Trophoblast cell (in vitro differentiated cells and primary cell): ENCODE measurements around the gene SPOCK1.

ENCODE experiments used
- DNase-seq, 2 donors: peaks; one replicate each; pipeline ENCODE4 v3.0.0-alpha.2; 2016
- H2AFZ ChIP-seq: 2 replicates; pipeline ENCODE4 v1.6.1; 2013; ENCODE audit warnings: low read length, moderate library complexity, mild to moderate bottlenecking; ENCODE audit not compliant: insufficient read depth, poor library complexity
- H2AK5ac ChIP-seq: 2 replicates; pipeline ENCODE4 v1.6.1; 2013; ENCODE audit warnings: mild to moderate bottlenecking, low read length
- H2BK120ac ChIP-seq: 2 replicates; pipeline ENCODE4 v1.6.1; 2013; ENCODE audit warnings: low read length, mild to moderate bottlenecking, moderate library complexity; ENCODE audit not compliant: insufficient read depth, poor library complexity
- H2BK12ac ChIP-seq: 2 replicates; pipeline ENCODE4 v1.6.1; 2013; ENCODE audit warnings: mild to moderate bottlenecking, low read length, moderate library complexity
- H2BK5ac ChIP-seq: 2 replicates; pipeline ENCODE4 v1.6.1; 2013; ENCODE audit warnings: low read length, low read depth, moderate library complexity, mild to moderate bottlenecking; ENCODE audit not compliant: poor library complexity
- H3K14ac ChIP-seq: 2 replicates; pipeline ENCODE4 v1.6.1; 2013; ENCODE audit warnings: mild to moderate bottlenecking, low read length
- H3K18ac ChIP-seq: 2 replicates; pipeline ENCODE4 v1.6.1; 2013; ENCODE audit warnings: mild to moderate bottlenecking, low read length
- H3K23ac ChIP-seq: 2 replicates; pipeline ENCODE4 v1.6.1; 2013; ENCODE audit warnings: low read length
- H3K27ac ChIP-seq: 2 replicates; pipeline ENCODE4 v1.5.1; 2013; ENCODE audit warnings: low read depth, mild to moderate bottlenecking, inconsistent platforms, low read length, moderate library complexity
- H3K27me3 ChIP-seq: 2 replicates; pipeline ENCODE4 v1.6.1; 2013; ENCODE audit warnings: inconsistent platforms, mild to moderate bottlenecking, low read length, moderate library complexity; ENCODE audit not compliant: insufficient read depth
- H3K36me3 ChIP-seq, 2 experiments: 1 replicate in 1 of 2; 2 replicates in 1 of 2; pipeline ENCODE4 v1.6.1; 2013; ENCODE audit warnings: low read length in 2 of 2, mild to moderate bottlenecking in 2 of 2, moderate library complexity in 1 of 2; ENCODE audit not compliant: insufficient read depth in 2 of 2, control insufficient read depth in 1 of 2
- H3K4ac ChIP-seq: 2 replicates; pipeline ENCODE4 v1.6.1; 2013; ENCODE audit warnings: low read depth, mild to moderate bottlenecking, low read length, moderate library complexity
- H3K4me1 ChIP-seq, 2 experiments: 1 replicate in 1 of 2; 2 replicates in 1 of 2; pipeline ENCODE4 v1.6.1; 2013; ENCODE audit warnings: low read length in 2 of 2, mild to moderate bottlenecking in 2 of 2, moderate library complexity in 1 of 2; ENCODE audit not compliant: insufficient read depth in 2 of 2, control insufficient read depth in 1 of 2
- H3K4me2 ChIP-seq: 2 replicates; pipeline ENCODE4 v1.6.1; 2013; ENCODE audit warnings: inconsistent platforms, mild to moderate bottlenecking, low read length, moderate library complexity
- H3K4me3 ChIP-seq: 2 replicates; pipeline ENCODE4 v1.5.1; 2013; ENCODE audit warnings: mild to moderate bottlenecking, low read depth, low read length, inconsistent platforms
- H3K79me1 ChIP-seq: one replicate; pipeline ENCODE4 v1.6.1; 2013; ENCODE audit warnings: low read length
- H3K79me2 ChIP-seq: 2 replicates; pipeline ENCODE4 v1.6.1; 2013; ENCODE audit warnings: low read length, mild to moderate bottlenecking; ENCODE audit not compliant: control insufficient read depth, insufficient read depth, poor library complexity
- H3K9ac ChIP-seq: 2 replicates; pipeline ENCODE4 v1.6.1; 2013; ENCODE audit warnings: mild to moderate bottlenecking, low read length
- H3K9me3 ChIP-seq: 2 replicates; pipeline ENCODE4 v1.6.1; 2013; ENCODE audit warnings: low read depth, mild to moderate bottlenecking, control low read depth, inconsistent platforms, low read length; ENCODE audit not compliant: insufficient read depth
- H4K12ac ChIP-seq: 2 replicates; pipeline ENCODE4 v1.6.1; 2013; ENCODE audit warnings: low read depth, mild to moderate bottlenecking, low read length, moderate library complexity
- H4K8ac ChIP-seq: 2 replicates; pipeline ENCODE4 v1.6.1; 2013; ENCODE audit warnings: low read depth, mild to moderate bottlenecking, low read length, moderate library complexity
- H4K91ac ChIP-seq: one replicate; pipeline ENCODE4 v1.6.1; 2013; ENCODE audit warnings: low read depth, mild to moderate bottlenecking, low read length, moderate library complexity
- WGBS: extraction: QIAGEN DNeasy Blood & Tissue Kit; methylation state at CpG from one replicate; pipeline ENCODE4 v1.1.7; 2013; ENCODE audit warnings: missing lambda C conversion rate; ENCODE audit not compliant: insufficient read length, insufficient coverage; ENCODE audit errors: extremely low coverage; 5-methylcytosine and 5-hydroxymethylcytosine counted together

SPOCK1 gene

DNA sequence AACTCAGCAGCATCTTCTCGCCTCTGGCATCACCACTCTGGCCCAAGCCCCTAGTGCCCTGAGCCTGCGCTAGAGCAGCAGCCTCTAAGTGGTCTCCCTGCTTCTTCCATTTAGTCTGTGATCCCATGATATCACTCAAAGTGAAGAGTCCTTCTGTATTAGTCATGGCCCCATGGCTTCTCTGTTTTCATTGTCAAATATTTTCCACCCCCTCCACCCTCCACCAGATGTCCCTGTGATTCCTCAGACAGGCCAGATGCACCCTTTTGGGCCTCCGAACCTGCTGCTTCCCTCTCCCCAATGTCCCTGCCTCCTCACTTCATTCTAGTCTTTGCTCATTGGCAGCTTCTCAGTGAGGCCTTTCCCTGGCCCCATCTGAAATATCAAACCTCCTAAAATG, 299.2 kb downstream of the SPOCK1 start:
- no peak overlapping the region for H2BK5ac ChIP-seq
- WGBS: no CpG with 5 or more reads among the region's 3 CpGs

GRCh38 chr5:137199201-137199600, 299.9 kb downstream of the SPOCK1 start:
- Histone ChIP-seq H3K4ac (no peak overlapping the region), H2AFZ (no peak overlapping the region)
- WGBS: no CpG with 5 or more reads among the region's 6 CpGs

More for the DNA sequence above, 299.2 kb downstream of the SPOCK1 start:
- Histone ChIP-seq H3K14ac (no peak overlapping the region), H4K12ac (no peak overlapping the region), H3K27ac (no peak overlapping the region), H2AK5ac (no peak overlapping the region), H4K91ac (no peak overlapping the region), H3K79me1 (no peaks in the 10 kb centered on the region), H3K4me3 (no peak overlapping the region), H3K4me1 (peaks cover 3 to 5% of the 10 kb centered on the region in 2 experiments), H3K18ac (no peak overlapping the region), H3K79me2 (no peaks in the 10 kb centered on the region), H2BK120ac (no peak overlapping the region), H4K8ac (no peak overlapping the region), H3K4ac (no peak overlapping the region), H3K9ac (no peak overlapping the region), H3K27me3 (no peaks in the 10 kb centered on the region), H3K23ac (no peak overlapping the region), H2AFZ (no peak overlapping the region), H3K4me2 (no peak overlapping the region), H2BK12ac (no peak overlapping the region), H3K36me3 (no peaks in the 10 kb centered on the region), H3K9me3 (no peaks in the 10 kb centered on the region)
- no peak for DNase-seq

DNA sequence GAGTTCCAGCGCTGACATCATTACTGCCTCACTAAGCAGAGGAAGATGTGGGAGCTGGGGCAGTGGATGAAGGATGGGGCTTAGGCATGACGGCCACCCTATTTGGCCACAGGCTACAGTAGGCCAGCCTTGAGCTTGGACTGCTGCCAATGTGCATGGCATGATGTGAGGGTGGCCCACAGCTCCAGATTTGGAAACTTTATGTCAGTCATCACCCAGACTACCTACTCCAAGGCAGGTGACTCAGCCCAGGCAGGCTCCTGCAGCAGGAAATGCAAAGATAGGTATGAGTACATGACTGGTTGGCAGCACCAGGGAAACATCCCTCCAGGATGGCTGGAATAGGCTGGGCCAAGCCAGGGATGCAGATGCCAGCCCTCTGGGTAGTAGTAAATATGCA, 303.6 kb downstream of the SPOCK1 start:
- H2AK5ac ChIP-seq: no peak overlapping the region
- H4K8ac ChIP-seq: no peak overlapping the region
- no peak overlapping the region for H3K4me3 ChIP-seq
- no CpG with 5 or more reads among the region's 2 CpGs for WGBS
- H3K4me1 ChIP-seq: peaks cover 3% of the 10 kb centered on the region in 2 experiments
- H3K27ac ChIP-seq: no peak overlapping the region
- H3K4me2 ChIP-seq: no peak overlapping the region
- H3K27me3 ChIP-seq: no peaks in the 10 kb centered on the region
- no peak overlapping the region for H2AFZ ChIP-seq
- H3K23ac ChIP-seq: no peak overlapping the region
- H2BK5ac ChIP-seq: no peak overlapping the region
- no peaks in the 10 kb centered on the region for H3K79me1 ChIP-seq
- no peaks in the 10 kb centered on the region for H3K36me3 ChIP-seq
- H3K79me2 ChIP-seq: no peaks in the 10 kb centered on the region
- no peak overlapping the region for H3K4ac ChIP-seq
- H3K9me3 ChIP-seq: no peaks in the 10 kb centered on the region
- no peak overlapping the region for H2BK12ac ChIP-seq
- no peak overlapping the region for H3K9ac ChIP-seq
- no peak overlapping the region for H2BK120ac ChIP-seq
- H3K18ac ChIP-seq: no peak overlapping the region
- no peak overlapping the region for H4K12ac ChIP-seq
- DNase-seq: no peak
- no peak overlapping the region for H3K14ac ChIP-seq
- no peak overlapping the region for H4K91ac ChIP-seq

More at GRCh38 chr5:137199201-137199600, 299.9 kb downstream of the SPOCK1 start:
- Histone ChIP-seq H3K23ac (no peak overlapping the region), H4K91ac (no peak overlapping the region), H2AK5ac (no peak overlapping the region), H2BK120ac (no peak overlapping the region), H3K18ac (no peak overlapping the region), H3K14ac (no peak overlapping the region), H3K9ac (no peak overlapping the region), H3K9me3 (no peaks in the 10 kb centered on the region), H3K27me3 (no peaks in the 10 kb centered on the region), H3K27ac (no peak overlapping the region), H3K4me1 (peaks cover 3 to 5% of the 10 kb centered on the region in 2 experiments), H4K8ac (no peak overlapping the region), H2BK5ac (no peak overlapping the region), H3K79me1 (no peaks in the 10 kb centered on the region), H3K4me2 (no peak overlapping the region), H4K12ac (no peak overlapping the region), H2BK12ac (no peak overlapping the region), H3K79me2 (no peaks in the 10 kb centered on the region), H3K36me3 (no peaks in the 10 kb centered on the region), H3K4me3 (no peak overlapping the region)
- no peak for DNase-seq

DNA sequence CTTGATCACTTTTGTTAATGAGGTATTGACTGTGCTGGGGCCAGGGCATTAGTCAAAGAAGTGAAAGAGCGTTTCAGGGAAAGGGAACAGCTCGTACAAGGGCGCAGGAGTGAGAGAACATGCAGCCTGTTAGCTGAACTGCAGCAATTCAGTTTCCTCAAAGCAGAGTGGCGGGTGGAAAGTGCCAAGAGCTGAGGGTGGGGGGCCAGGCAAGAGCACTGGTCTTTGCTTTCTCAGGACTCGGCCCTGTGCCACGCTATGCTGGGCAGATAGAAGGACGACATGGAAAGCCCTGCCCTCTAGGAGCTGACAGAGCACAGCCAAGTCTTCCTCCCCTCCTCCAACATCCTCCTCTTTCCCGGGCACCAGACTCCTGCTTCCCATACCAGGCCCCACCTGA, 304.8 kb downstream of the SPOCK1 start:
- no peak overlapping the region for H4K91ac ChIP-seq
- H2AFZ ChIP-seq: no peak overlapping the region
- no peak overlapping the region for H4K12ac ChIP-seq
- no peak overlapping the region for H3K4me3 ChIP-seq
- no peak overlapping the region for H3K14ac ChIP-seq
- no peak for DNase-seq
- no peak overlapping the region for H3K9ac ChIP-seq
- H4K8ac ChIP-seq: no peak overlapping the region
- H3K79me1 ChIP-seq: no peaks in the 10 kb centered on the region
- H2AK5ac ChIP-seq: no peak overlapping the region
- no CpG with 5 or more reads among the region's 8 CpGs for WGBS
- no peaks in the 10 kb centered on the region for H3K27me3 ChIP-seq
- H2BK12ac ChIP-seq: no peak overlapping the region
- no peak overlapping the region for H3K4ac ChIP-seq
- H3K4me1 ChIP-seq: no peaks in the 10 kb centered on the region
- H3K36me3 ChIP-seq: no peaks in the 10 kb centered on the region
- no peaks in the 10 kb centered on the region for H3K79me2 ChIP-seq
- H3K23ac ChIP-seq: no peak overlapping the region
- no peak overlapping the region for H3K18ac ChIP-seq
- H3K4me2 ChIP-seq: no peak overlapping the region
- H2BK120ac ChIP-seq: no peak overlapping the region
- no peak overlapping the region for H2BK5ac ChIP-seq
- no peaks in the 10 kb centered on the region for H3K9me3 ChIP-seq
- no peak overlapping the region for H3K27ac ChIP-seq
